Hematopoietic multipotent progenitor cell (in vitro differentiated cells): ENCODE data around the gene ENTPD3. TPM values are rescaled to one million over a fixed set of nuclear protein-coding genes. Genes with fewer than 3 reads are reported as not detected.

ENCODE experiments used
- DNase-seq, 3 donors: peaks; one replicate each; pipeline ENCODE4 v3.0.0-alpha.2; 2011 to 2015; ENCODE audit warnings: low read depth in 2 of 3, low spot score in 2 of 3
- total RNA-seq: library from RNA; depleted of rRNA; stranded (reverse); fragments of >200 nt; gene quantifications from one replicate; pipeline ENCODE4 v1.2.3, GENCODE V29; 2012

The ENTPD3 gene, protein sequence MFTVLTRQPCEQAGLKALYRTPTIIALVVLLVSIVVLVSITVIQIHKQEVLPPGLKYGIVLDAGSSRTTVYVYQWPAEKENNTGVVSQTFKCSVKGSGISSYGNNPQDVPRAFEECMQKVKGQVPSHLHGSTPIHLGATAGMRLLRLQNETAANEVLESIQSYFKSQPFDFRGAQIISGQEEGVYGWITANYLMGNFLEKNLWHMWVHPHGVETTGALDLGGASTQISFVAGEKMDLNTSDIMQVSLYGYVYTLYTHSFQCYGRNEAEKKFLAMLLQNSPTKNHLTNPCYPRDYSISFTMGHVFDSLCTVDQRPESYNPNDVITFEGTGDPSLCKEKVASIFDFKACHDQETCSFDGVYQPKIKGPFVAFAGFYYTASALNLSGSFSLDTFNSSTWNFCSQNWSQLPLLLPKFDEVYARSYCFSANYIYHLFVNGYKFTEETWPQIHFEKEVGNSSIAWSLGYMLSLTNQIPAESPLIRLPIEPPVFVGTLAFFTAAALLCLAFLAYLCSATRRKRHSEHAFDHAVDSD
- not detected for total RNA-seq

DNA sequence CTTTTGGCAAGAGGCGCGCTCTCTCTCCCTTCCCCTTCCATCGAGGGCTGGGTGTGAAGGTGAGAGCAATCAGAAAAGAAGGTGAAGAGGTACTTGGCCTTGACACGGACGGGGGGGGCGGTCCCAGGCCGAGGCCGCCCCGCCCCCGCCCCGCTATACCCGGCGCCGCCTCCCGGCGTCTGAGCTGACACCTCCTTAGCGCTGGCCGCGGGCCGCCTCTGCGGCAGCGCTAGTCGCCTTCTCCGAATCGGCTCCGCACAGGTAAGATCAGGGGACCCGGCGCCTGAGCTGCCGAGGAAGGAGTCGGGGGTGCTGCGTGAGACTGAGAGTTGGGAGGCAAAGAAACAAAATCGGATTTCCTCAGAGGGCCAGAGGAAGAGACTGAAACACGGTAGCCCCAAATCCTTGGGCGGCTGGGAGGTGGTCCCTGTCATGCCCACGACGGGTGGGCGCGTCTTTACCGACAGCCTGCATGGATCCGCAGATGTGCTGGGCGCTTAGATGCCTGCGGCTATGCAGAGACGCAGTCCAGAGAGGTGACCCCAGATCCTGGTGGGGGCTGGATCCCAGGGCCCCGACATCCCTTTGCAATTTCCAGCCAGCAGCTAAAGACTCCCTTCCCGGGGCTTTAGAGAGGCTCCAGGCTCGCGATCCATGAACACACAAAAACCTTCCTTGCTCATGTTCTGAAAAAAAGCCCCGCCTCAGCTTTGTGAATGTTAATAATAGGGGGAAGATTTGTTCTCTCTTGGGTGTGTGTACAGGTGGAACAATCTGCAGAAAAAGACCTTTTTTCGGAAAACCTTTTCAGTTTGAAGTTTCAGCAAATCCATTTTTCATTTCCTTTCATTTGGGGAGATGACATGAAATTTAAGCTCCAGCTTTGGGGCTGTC, at the start of gene ENTPD3:
Gene ENTPD3, plus strand, starts transcription at position 184 of the 894 bp plus-strand sequence. CDS start 874 bp downstream, outside the sequence.
- peak in 2 of 3 donors; percentile 14 to 34 for DNase-seq

DNA sequence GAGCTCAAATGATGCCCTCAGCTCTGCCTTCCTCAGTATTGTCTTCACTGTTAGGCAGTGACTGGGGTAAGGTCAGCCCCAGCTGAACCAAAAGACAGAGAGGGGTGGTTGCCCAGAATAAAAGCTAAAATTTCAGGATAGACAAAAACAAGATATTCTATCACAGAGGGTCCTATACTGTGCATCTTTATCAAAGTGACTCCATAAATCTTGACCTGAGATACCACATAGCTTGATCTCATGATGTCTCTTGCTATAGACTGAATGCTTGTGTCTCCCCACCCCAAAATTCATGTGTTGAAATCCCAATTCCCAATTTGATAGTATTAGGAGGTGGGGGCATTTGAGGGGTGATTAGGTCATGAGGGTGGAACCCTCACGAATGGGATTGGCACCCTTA, 47.1 kb upstream of the ENTPD3 start:
- no peak for DNase-seq

DNA sequence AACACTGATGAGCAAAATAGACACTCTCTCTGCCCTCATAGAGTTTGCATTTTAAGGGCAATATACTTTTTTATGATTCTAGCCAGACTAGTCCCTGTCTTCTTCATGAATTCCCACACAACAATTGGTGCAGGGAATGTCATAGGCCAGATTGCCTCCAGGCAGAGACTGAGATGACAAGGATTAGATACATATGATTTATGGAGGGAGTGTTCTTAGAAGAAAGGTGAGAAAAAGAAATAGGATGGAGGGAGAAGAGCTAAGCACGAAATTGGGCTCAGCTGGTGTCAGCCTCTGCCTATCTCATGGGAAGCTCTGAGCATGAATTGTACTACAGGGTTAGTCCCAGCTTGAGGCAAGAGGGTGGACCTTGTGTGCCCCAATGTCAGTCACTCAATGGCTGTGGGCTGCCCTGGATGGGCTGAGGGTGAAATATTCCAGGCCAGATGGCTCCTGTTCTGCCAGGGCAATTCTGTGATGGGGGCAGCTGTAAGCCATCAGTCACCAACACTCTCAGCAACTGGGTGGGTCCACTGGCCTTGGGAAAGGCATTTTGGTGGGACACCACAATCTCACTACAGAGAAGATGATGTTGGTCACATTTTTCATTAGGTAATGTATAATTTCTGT, 46.3 kb upstream of the ENTPD3 start:
- DNase-seq: no peak

DNA sequence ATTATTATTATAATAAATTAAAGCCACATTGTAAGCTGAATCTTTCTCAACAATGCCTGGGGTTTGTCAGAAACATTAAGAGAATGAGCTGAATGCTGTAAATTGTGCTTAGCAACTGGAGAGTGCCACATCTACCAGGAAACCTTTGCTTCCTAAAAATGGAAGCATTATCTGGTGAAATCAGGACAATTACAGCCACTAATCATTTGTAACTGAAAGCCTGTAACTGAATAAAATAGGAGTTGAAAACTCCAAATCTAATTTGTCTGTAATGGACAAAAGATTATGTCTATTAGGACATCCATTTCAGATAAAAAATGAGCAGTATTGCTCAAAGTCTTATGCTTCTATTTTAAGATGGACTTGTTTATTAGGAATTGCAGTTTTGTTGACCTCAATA, 45.3 kb upstream of the ENTPD3 start:
- DNase-seq: no peak

DNA sequence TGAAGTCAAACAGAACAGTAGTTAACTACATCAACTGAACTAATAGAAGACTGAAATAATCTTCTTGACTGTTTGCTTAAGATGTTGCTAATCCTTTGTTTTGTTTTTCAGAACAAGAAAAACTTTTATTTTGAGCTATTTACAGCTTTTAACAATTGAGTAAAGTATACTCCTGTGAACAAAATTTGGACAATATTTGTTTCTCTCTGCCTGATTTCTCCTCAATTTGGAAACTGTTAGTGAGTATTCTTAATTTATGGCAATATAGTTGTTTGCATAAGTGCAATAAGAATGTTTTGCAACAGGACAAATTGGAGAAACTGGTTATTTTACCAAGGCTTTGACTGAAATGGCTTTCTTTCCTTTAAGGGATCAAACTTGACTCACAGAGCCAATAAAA, 36.5 kb upstream of the ENTPD3 start:
- no peak for DNase-seq

DNA sequence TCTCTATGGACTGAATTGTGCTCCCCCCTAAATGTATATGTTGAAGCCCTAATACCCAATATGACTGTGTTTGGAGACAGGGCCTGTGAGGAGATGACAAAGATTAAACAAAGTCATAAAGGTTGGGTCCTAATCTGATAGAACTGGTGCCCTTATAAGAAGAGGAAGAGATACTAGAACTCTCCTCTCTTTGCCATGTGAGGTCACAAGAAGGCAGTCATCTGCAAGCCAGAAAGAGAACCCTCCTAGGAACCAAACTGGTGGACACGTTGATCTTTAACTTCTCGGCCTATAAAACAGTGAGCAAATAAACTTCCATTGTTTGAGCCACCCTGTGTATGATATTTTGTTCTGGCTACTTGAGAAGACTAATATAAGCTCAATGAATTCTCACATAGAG, 31.6 kb upstream of the ENTPD3 start:
- DNase-seq: no peak

DNA sequence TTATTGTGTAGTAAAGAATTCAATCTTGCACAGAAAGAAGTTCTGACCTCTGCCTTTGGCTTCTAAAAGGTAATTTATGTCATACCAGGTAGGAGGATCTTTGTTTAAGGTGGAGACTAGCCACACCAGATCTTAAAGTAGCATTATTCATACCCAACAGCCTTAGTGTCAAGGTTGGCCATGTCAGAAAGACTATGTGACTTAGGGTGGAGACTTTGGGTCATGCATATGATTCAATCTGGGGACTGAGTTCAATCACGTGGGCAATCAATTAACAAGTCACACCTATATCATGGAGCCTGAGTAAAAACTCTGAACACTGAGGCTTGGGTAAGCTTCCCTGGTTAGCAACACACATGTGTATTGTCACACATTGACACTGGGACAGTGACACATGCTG, 28.5 kb upstream of the ENTPD3 start:
- no peak for DNase-seq

DNA sequence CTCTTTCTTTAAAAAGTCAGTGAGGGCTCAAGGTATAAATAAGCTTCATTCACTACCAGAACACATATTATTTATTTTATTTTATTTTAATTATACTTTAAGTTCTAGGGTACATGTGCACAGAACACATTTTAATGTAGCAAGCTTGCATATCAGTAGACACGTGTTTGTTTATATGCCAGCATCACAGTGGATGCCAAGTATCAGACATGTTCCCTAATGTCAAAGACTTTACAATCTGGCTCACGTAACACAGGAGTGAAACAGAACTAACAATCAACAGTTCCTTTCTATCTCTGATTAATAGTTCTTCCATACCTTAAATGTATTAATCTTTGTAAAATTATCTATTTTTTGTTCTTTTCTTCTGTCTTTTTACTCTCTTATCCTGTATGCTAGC, 23.3 kb upstream of the ENTPD3 start:
- DNase-seq: no peak

DNA sequence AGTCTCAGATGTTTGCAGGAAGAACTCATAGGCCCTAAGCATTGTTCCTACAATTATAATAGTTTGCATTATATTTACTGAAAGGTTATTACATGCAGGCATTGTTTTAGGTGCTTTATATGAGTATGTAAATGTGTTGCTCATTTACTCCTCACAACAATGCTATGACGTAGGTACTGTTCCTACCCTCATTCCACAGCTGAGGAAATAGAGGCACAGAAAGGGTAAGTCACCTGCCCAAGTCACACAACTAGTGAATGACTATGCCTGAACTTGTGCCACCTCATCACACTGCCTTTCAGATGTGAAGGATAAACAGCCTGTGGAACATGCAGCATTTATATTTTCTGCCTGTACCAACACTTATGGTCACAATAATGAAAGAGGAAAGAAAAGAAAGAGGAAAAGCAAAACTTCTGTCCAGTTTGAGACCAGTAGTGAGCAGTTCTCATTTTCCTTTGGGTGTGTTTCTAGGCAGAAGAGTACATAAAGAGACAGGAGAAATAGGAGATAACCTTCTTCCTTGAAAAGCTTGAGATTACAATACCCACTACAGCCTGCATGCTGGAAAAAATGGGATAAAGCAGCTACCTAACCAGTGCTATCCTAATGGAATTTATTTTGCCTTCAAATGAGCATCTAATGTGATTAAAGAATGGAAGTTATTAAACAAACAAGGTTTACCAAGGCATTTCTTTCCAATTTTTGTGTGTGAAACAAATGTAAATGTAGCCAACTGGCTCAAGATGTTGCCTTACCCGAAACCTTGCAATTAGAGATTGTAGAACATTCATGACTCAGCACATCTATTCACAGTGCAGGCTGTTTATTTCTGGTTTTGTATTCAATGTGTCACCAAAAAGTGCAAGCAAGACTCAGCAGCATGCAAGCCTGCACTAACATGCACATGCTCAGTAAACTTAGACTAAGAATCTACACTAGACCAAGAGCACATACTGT, 20.5 kb upstream of the ENTPD3 start:
- DNase-seq: peak in 1 of 3 donors; percentile 46

DNA sequence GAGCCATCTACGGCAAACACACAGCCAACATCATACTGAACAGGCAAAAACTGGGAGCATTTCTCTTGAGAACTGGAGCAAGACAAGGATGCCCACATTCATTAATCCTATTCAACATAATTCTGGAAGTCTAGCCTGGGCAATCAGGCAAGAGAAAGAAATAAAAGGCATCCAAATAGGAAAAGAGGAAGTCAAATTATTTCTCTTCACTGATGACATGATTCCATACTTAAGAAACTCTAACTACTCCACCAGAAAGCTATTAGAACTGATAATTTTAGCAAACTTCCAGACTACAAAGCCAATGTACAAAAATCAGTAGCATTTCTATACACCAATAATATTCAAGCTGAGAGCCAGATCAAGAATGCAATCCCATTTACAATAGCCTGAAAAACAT, 17.3 kb upstream of the ENTPD3 start:
- DNase-seq: no peak

DNA sequence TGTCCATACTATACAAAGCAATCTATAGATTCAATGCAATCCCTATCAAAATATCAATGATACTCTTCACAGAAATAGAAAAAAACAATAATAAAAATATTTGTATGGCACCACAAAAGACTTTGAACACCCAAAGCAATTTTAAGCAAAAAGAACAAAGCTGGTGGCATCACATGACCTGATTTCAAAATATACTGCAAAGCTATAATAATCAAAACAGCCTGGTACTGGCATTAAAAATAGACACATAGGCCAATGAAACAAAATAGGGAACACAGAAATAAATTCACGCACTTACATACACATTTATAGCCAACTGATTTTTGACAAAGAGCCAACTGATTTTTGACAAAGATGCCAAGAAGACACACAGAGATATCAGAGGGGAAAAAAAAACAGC, 9.2 kb upstream of the ENTPD3 start:
- no peak for DNase-seq

DNA sequence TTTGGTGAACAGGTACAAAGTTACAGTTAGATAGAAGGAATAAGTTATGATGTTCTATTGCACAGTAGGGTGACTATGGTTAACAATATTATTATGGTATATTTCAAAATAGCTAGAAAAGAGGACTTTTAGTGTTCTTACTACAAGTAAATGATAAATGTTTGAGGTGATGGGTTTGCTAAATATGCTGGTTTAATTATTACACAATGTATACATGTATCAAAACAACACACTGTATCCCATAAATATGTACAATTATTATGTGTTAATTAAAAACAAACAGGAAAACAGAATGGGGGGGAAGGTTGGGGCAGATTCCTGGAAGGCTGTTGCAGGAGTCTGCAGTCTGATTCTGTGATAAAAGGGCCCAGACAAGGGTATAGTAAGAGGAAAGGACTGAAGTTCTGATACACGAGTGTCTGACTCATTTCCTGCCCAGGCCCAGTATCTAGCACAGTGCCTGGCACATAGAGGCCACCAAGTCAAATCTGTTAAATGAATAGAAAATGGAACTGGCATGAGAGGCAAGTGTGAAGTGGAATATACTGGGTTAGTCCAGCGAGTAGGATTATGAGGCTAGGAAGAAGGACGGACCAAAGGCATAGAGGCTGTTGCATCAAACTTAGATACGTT, 7.2 kb upstream of the ENTPD3 start:
- no peak for DNase-seq

DNA sequence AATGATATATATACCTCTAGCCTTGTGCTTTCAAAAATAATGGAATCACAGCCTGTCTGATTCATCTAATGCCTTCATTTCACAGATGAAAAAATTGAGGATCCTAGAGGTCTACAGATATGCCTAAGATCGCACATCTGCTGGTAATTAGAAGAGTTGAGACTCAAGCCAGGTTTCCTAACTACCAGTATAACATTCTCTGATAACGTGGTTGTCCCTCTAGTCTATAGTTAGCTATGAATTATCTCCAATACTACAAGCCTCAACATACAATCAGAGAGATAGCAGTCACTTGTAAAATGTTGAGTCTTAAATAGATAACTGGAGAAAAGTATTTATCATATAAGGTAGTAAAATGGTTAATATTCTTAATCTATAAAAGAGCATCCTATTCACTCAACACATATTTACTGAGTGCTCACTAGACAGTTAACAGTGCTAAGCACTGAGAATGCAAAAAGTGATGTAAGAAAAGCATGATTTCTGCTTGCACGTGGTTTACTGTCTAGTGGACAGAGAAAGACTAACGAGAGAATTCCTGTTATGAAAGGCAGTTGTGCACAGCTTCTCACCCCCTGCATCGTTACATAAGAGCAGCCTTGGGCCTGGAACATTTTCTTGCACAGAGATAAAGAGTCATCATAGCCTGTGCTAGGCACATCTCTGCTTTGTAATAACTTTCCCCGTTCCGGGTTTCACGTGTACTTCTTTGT, 4.9 kb upstream of the ENTPD3 start:
- DNase-seq: no peak

DNA sequence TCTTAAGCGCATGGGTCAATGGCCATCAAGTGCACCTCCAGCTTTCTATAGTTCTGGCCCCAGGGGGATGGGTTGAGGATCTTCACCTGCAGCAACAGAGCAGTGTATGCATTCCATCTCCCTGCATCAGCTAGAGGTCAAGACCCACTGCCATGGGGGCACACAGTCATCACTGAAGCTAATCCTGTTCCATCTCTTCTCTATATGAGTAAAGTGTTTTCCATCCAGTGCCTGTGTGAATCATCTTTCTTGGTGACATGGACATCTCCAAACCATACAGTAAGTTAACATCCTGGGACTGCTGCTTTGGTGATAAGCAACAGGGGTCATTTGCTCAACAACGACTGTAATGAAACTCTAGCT, 4.4 kb upstream of the ENTPD3 start:
- no peak for DNase-seq

DNA sequence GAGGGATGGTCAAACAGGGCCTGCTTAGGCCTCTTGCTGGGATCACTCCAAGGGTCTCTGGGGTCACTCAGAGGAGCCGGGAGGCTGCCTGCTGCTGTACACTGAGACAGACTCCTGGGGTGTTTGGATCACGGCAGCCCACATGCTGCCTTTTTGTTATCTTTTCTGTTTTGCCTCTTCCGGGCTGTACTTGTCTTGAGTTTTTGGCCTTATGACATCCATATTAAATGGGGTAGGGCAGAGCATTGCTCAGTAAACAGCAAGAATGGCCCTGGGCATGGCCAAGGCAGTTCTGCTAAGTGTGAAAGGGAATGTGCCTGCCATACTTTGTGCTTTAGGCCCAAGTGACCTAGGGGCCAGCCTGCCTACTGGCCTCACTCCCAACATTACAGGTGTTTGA, 771 bp upstream of the ENTPD3 start:
- DNase-seq: no peak

DNA sequence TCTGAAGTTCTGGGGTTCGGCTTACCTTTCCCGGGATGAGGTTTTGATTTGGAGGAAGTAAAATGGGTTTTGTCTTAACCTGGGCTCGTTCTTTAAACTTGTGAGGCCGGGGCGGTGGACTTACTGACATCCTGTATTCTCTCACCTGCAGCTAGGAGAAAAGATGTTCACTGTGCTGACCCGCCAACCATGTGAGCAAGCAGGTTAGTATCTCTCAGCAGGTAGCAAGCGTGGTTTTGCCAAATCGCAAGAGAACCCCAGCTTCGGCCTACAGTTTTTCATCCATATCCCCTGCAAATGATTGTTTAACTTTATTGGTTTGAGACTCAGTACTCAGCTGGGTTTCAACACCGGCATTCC, 891 bp downstream of the ENTPD3 start:
- no peak for DNase-seq

DNA sequence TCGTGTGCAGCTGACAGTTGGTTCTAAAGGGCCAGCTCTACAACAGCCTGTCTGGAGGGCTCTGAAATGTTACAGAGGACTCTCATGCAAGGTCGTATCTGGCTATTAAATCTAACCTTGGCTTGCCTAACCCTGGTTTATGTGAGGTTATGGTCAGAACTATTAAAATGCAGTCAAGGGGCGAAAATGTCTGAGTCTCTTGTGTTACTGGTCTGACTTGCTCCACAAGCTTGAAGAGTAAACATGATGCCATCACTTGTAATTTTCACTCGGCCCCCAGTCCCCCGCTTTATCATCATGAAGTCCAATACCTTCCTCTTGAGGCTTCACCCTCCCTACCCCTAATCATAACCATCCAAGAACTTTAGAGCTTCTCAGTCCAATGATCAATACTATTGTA, 9.4 kb downstream of the ENTPD3 start:
- DNase-seq: no peak

DNA sequence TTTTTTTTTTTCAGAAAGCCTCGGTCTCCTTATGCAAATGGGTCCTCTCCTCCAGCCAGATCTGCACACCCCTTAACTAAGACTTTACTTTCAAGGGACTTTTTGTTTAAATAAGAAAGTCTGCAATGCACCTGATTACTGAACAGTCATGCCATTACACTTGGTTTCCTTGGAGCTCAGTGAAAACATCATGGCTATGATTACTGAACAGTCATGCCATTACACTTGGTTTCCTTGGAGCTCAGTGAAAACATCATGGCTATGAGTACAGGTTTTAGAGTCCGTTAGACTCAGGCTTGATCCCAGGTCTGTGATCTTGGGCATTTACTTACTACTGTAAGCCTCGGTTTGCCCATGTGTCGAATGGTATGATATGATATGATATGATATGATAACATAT, 10.1 kb downstream of the ENTPD3 start:
- no peak for DNase-seq

DNA sequence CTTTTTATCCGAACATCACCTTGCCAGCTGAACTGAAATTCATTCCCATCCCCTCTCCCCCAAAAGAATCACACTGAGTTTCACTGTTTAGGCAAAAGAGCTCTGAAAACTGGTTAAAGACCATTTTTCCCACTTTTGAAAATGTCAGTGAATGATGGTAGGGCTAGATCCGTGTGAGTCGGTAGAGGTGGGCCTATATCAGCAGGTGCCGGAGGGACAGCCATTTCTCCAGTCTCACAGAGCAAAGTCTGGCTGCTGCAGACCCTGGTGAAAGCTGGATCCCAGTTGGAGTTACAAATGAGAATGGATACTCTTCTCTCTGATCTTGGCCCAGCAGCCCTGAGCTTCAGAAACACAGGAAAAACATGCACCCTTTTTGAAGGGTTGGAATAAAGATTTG, 10.9 kb downstream of the ENTPD3 start:
- DNase-seq: no peak
